Measurements from ENCODE around the gene LRIG1. TPM values are rescaled to one million over a fixed set of nuclear protein-coding genes. Genes with fewer than 3 reads are reported as not detected.

LRIG1 gene
- total and polyA plus RNA-seq, 2 of the 8 experiments (the other 6 are each of a cell fraction or from before 2014, with no cell fraction given): 78.1 to 88.7 TPM

DNA sequence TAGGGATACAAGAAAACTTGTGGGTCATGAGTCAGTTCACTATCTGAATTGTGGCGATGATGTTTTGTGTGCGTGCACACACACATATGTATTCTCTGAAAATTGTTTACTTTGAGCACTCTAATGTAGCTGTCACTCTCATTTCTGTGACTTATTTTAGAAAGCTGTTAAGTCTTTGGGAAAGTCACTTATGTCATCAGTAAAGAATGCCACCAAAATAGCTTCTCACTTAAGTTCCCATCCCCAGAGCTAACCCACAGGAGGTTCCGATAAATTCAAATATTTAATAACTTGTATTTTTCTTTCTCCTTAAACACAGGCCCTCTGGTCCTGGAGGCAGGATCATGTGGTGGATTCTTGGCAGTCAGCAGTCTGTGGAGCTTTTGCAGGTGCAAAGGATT is 138.3 kb downstream of the LRIG1 start:
- Histone ChIP-seq H4K91ac (replicated peaks; ENCODE audit: insufficient read length, low read length) (no peak overlapping the region), H3K23ac (ENCODE audit: insufficient read length) (no peak overlapping the region), H2AFZ (ENCODE audit: low read length) (no peak overlapping the region), H3K4me2 (ENCODE audit: insufficient read depth in 1 of 2, low read depth in 2 of 2, low read length in 2 of 2) (no peak overlapping the region), H3K14ac (ENCODE audit: insufficient read length) (no peak overlapping the region), H3K23me2 (ENCODE audit: low read depth, low read length) (no peaks in the 10 kb centered on the region), H3K27ac (ENCODE audit: low read depth, low read length) (no peak overlapping the region), H3K4me3 (ENCODE audit: extremely low read depth in 1 of 4, insufficient read depth in 2 of 4, low read depth in 3 of 4, low read length in 4 of 4) (no peak overlapping the region), H3K56ac (replicated peaks; ENCODE audit: insufficient read length, low read depth, low read length) (no peak overlapping the region), H3K4ac (replicated peaks; ENCODE audit: insufficient read length, low read depth, low read length) (no peak overlapping the region), H3K9ac (replicated peaks in 1 of 4; ENCODE audit: extremely low read depth in 1 of 4, low read depth in 3 of 4, low read length in 3 of 4) (no peak overlapping the region), H3K79me2 (ENCODE audit: control insufficient read depth in 1 of 2, insufficient read depth in 2 of 2, low read length in 2 of 2) (no peaks in the 10 kb centered on the region), H3K27me3 (replicated peaks in 1 of 4; ENCODE audit: control insufficient read depth in 3 of 4, extremely low read depth in 1 of 4, insufficient read depth in 3 of 4, low read length in 3 of 4) (no peaks in the 10 kb centered on the region), H2BK120ac (replicated peaks; ENCODE audit: low read depth, low read length) (no peak overlapping the region), H3K18ac (ENCODE audit: extremely low read depth, low read length) (no peak overlapping the region), H2BK12ac (ENCODE audit: low read depth, low read length) (no peak overlapping the region), H4K5ac (ENCODE audit: insufficient read length, low read depth, low read length) (no peak overlapping the region), H3K9me3 (ENCODE audit: insufficient read depth in 2 of 2, low read depth in 1 of 2, low read length in 1 of 2) (no peaks in the 10 kb centered on the region), H3K79me1 (ENCODE audit: low read depth, low read length) (no peaks in the 10 kb centered on the region), H2AK5ac (ENCODE audit: low read depth, low read length) (no peak overlapping the region), H2BK15ac (ENCODE audit: low read length) (no peak overlapping the region), H2BK20ac (ENCODE audit: low read length) (no peak overlapping the region), H2BK5ac (ENCODE audit: low read depth, low read length) (no peak overlapping the region), H4K20me1 (replicated peaks in 1 of 2; ENCODE audit: control insufficient read depth in 1 of 2, insufficient read depth in 2 of 2, low read length in 2 of 2) (no peaks in the 10 kb centered on the region), H3K36me3 (ENCODE audit: control insufficient read depth in 2 of 4, insufficient read depth in 4 of 4, low read length in 3 of 4) (no peaks in the 10 kb centered on the region), H4K8ac (ENCODE audit: extremely low read depth, insufficient read depth, low read length) (no peak overlapping the region), H3K4me1 (replicated peaks in 1 of 4; ENCODE audit: control insufficient read depth in 3 of 4, insufficient read depth in 4 of 4, low read length in 3 of 4) (peaks cover 3 to 11% (median 5%) of the 10 kb centered on the region in 4 experiments; a peak in 5 of 7 replicates)
- CTCF ChIA-PET (ENCODE audit: partially characterized antibody): interaction anchor here (1.5 to 4.0 kb wide), 3 partner anchors 10 to 111 kb away, joined by 4 to 17 read pairs (median 4); no protein-coding TSS in a partner anchor
- POLR2A ChIA-PET (ENCODE audit: partially characterized antibody): no interaction called here
- DNase-seq (ENCODE audit: low read depth in 1 of 2, low spot score in 2 of 2) (no peak), FAIRE-seq (no peak)
- 91% methylated on average over 3 of the region's 3 CpGs; no CpG with 5 or more reads in 1 of the 2 experiments for whole genome bisulfite sequencing, 2 experiments (ENCODE audit: extremely low coverage in 1 of 2, insufficient coverage in 1 of 2, insufficient read length in 1 of 2, insufficient replicate concordance in 2 of 2, low coverage in 1 of 2, low lambda C conversion rate in 2 of 2, missing lambda C conversion rate in 1 of 2)
- TF ChIP-seq BCL11A (IDR thresholded peaks at IDR 0.05; ENCODE audit: low read depth in 2 of 2, low read length in 2 of 2): no peak
- TF ChIP-seq KDM5A (IDR thresholded peaks at IDR 0.05; ENCODE audit: low read length): no peak
- no peak for TF ChIP-seq MAFK (IDR thresholded peaks at IDR 0.05; ENCODE audit: low read depth, low read length)
- no peak for TF ChIP-seq KDM1A (IDR thresholded peaks at IDR 0.05; ENCODE audit: borderline replicate concordance, low read length)
- TF ChIP-seq TAF1 (IDR thresholded peaks at IDR 0.05; ENCODE audit: low read depth, low read length): no peak
